Peyer's patch (tissue), 4 donors: ENCODE measurements around the gene ARHGEF3. TPM values are rescaled to one million over a fixed set of nuclear protein-coding genes. Genes with fewer than 3 reads are reported as not detected.

Experiments
- DNase-seq, 3 donors: peaks; one replicate each; pipeline ENCODE4 v3.0.0-alpha.2; 2017 to 2019
- H3K27ac ChIP-seq, 4 donors: fragments of 200-600 bp; sonication (generic); one replicate each; pipeline ENCODE4 v1.5.1; 2016 to 2019
- H3K27me3 ChIP-seq, 2 donors: fragments of 200-600 bp; sonication (generic); one replicate each; pipeline ENCODE4 v1.5.1; 2019
- H3K36me3 ChIP-seq, 3 donors: fragments of 200-600 bp; sonication (generic); one replicate each; pipeline ENCODE4 v1.5.1; 2016 to 2019
- H3K4me1 ChIP-seq, 4 donors: fragments of 200-600 bp; sonication (generic); one replicate each; pipeline ENCODE4 v1.5.1; 2016 to 2019
- H3K4me3 ChIP-seq, 4 donors: fragments of 200-600 bp; sonication (generic); 1 replicate in 3 of 4; 2 replicates in 1 of 4; pipeline ENCODE4 v1.5.1; 2016 to 2019; ENCODE audit warnings: mild to moderate bottlenecking in 1 of 4
- H3K9me3 ChIP-seq, 4 donors: fragments of 200-600 bp; sonication (generic); one replicate each; pipeline ENCODE4 v1.5.1; 2016 to 2019; ENCODE audit warnings: mild to moderate bottlenecking in 1 of 4
- POLR2A ChIP-seq, 2 donors: fragments of 450-650 bp; IDR thresholded peaks; one replicate each; pipeline ENCODE4 v1.5.1; 2017; ENCODE audit warnings: antibody characterized with exemption in 2 of 2, mild to moderate bottlenecking in 2 of 2, moderate library complexity in 2 of 2
- total RNA-seq, 4 donors: library from RNA; depleted of rRNA; stranded (reverse); fragments of >200 nt; gene quantifications; one replicate each; pipeline ENCODE4 v1.1.0, GENCODE V29; 2016
- TF ChIP-seq, protein P1 (sequence below), 6 experiments: fragments of 450-650 bp in 4 of 6; fragments of 200-600 bp in 2 of 6; sonication (generic) in 1 of 6; IDR thresholded peaks; one replicate each; pipeline ENCODE4 v1.5.1; 2017 to 2019; ENCODE audit warnings: antibody characterized with exemption in 6 of 6, mild to moderate bottlenecking in 3 of 6, moderate library complexity in 1 of 6

Gene ARHGEF3
- total RNA-seq, 4 donors from 2014 or later = 4.5 to 40.4 (median 6.2) TPM

DNA sequence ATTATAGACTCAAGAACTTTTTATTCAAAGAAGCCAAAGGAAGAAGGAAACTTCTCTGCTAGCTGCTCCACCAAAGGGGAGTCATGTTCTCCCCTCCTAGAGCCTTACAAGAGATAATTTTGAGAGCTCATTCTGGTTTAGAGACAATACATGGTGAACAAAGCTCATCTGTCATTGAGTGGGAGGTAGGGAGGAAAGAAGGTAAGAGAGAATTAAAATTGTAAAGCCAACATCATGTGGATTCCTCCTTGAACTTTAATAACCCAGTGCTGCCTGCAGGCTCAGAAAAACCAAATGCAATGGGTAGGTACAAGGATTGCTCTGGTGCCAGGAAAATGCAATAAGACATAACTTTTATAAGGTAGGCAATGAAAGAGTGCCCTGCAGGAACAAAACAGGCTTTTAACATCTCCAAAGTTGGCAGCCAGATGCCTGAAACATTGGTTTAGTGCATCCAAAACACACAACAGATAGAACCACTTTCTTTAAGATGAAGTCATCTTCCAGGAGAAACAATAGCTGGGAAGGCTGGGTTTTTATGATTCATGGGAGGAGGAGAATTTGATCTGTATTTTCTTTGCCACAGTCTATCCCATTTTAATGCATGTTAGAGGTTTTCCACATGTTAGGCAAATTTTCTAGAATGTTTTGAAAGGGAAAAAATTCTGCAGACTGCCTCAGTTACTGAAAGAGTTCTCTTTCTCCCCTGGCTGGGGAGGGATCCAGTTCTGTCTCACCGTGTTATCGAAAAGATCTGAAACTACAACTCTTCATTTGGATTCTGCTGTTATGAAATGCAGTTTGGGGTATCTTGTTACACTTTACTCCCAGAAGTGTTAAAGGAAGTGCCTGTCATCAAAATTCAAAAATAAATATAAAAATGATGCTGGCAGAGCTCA lies 11.3 kb upstream of the ARHGEF3 start:
- no peak overlapping the region for H3K4me3 ChIP-seq
- TF ChIP-seq, protein P1, sequence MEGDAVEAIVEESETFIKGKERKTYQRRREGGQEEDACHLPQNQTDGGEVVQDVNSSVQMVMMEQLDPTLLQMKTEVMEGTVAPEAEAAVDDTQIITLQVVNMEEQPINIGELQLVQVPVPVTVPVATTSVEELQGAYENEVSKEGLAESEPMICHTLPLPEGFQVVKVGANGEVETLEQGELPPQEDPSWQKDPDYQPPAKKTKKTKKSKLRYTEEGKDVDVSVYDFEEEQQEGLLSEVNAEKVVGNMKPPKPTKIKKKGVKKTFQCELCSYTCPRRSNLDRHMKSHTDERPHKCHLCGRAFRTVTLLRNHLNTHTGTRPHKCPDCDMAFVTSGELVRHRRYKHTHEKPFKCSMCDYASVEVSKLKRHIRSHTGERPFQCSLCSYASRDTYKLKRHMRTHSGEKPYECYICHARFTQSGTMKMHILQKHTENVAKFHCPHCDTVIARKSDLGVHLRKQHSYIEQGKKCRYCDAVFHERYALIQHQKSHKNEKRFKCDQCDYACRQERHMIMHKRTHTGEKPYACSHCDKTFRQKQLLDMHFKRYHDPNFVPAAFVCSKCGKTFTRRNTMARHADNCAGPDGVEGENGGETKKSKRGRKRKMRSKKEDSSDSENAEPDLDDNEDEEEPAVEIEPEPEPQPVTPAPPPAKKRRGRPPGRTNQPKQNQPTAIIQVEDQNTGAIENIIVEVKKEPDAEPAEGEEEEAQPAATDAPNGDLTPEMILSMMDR (IDR thresholded peaks at IDR 0.05) = no peak
- no peak for TF ChIP-seq POLR2A (IDR thresholded peaks at IDR 0.05)
- no peaks in the 10 kb centered on the region for H3K27me3 ChIP-seq
- H3K27ac ChIP-seq = no peak overlapping the region
- H3K9me3 ChIP-seq = no peaks in the 10 kb centered on the region
- no peaks in the 10 kb centered on the region for H3K36me3 ChIP-seq
- no peaks in the 10 kb centered on the region for H3K4me1 ChIP-seq
- DNase-seq = no peak

DNA sequence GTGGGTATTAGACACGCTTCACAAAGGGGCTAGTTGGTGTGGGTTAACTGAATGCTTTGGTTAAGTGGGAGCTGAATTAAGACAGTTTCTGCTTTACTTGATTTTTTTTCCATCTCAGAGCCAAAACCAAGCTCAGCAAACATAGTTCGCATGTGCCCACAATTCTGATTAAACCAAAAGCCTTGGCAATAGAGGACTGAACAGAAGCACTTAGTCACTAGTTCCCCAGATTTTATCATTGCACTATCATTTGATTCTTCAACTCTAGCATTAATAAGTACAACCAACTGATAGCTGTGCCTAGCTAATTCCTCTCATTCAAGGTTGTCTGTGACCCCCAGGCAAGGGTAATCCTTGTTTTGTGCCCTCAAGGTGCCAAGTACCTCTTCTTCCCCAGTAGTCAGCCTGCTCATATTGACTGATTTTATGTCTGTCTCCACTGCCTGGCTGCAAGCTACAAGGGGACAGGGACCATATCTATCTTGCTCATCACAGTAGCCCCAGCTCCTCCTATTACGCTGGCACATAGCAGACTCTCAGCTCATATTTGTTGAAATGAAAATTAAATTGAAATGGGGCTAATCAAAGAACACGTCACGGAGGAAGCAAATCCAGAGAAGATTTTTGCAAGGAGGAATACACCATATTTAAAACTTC lies 9.9 kb upstream of the ARHGEF3 start:
- DNase-seq = no peak
- Histone ChIP-seq H3K27ac (no peak overlapping the region), H3K27me3 (no peaks in the 10 kb centered on the region)

DNA sequence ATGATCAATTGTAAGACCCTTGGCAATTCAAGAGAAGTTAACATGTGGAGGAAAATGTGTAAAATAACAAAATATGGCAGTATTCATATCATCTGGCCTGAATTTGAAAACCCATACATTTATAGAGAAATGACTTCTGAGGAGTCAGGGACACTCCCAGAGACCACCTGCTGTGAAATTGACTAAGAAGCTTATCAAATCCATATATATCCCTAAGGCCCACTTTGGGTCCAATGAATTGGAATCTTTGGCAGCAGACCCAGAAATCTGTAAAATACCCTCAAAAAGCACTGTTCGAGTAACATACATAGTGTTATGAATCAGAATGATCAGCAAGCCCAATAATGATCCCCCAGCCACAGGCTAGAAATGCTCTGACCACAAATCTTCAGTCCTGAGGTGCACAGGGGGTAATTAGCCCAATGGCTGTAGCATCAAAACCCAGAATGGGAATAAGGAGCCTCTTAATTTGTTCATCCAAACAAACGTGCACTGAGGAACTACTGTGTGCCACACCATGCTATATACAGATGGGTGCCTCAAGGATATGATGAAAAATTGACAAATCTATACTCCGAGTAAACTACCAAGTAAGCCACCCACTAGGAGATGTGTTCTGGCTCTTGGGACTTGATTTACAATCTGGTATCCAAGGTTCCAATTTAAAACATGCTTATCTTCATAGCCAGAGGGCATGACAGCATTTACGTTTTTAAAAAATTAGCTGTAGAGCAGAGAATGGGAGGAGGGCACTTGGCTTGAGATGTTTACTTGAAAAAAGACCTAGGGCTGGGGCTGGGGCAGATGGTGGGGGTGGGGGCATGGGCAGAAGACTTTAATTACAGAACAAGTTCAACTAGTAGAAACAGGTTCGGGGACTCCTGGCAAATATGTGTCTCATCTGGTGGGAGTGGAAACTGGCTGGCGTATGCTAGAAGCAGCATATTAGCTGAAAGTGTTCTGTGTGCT lies 9.1 kb upstream of the ARHGEF3 start:
- Histone ChIP-seq H3K4me3 (no peak overlapping the region), H3K4me1 (no peaks in the 10 kb centered on the region), H3K36me3 (no peaks in the 10 kb centered on the region), H3K9me3 (no peaks in the 10 kb centered on the region), H3K27ac (no peak overlapping the region), H3K27me3 (no peaks in the 10 kb centered on the region)
- no peak for TF ChIP-seq POLR2A (IDR thresholded peaks at IDR 0.05)
- TF ChIP-seq, protein P1 (IDR thresholded peaks at IDR 0.05) = no peak
- no peak for DNase-seq

More for the DNA sequence above, 9.9 kb upstream of the ARHGEF3 start:
- TF ChIP-seq POLR2A (IDR thresholded peaks at IDR 0.05) = no peak
- TF ChIP-seq, protein P1 (IDR thresholded peaks at IDR 0.05) = no peak
- no peak overlapping the region for H3K4me3 ChIP-seq
- H3K4me1 ChIP-seq = no peaks in the 10 kb centered on the region
- H3K9me3 ChIP-seq = no peaks in the 10 kb centered on the region
- H3K36me3 ChIP-seq = no peaks in the 10 kb centered on the region

DNA sequence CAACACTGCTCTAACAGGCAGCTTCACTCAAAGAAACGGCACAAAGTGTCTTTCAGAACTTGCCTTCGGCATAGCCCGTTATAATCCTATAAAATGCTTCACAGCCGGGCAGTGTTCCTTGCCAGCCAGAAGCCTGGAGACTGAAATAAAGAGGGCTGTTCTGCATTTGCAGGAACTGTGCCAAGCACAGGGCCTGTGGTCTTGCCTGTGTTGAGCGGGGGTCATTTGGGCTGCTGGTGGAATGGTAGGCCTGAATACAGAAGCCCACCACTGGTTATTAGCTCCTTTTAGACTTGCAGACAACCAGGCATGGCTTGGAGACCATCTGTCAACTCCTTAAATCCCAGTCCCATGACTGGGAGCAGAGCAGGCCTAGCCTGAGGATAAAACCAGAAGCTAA lies 4.7 kb upstream of the ARHGEF3 start:
- H3K27me3 ChIP-seq = no peaks in the 10 kb centered on the region
- H3K9me3 ChIP-seq = no peaks in the 10 kb centered on the region
- H3K4me3 ChIP-seq = no peak overlapping the region
- DNase-seq = no peak
- H3K27ac ChIP-seq = no peak overlapping the region
- H3K4me1 ChIP-seq = peaks cover 0 to under 1% (median 0%) of the 10 kb centered on the region in 4 donors
- no peak for TF ChIP-seq POLR2A (IDR thresholded peaks at IDR 0.05)
- TF ChIP-seq, protein P1 (IDR thresholded peaks at IDR 0.05) = no peak
- no peaks in the 10 kb centered on the region for H3K36me3 ChIP-seq

GRCh38 chr3:56802790-56803189 lies 1.0 kb upstream of the ARHGEF3 start:
- DNase-seq = no peak
- Histone ChIP-seq H3K9me3 (no peaks in the 10 kb centered on the region), H3K27ac (no peak overlapping the region), H3K4me1 (peaks cover 0 to 12% (median 5%) of the 10 kb centered on the region in 4 donors), H3K36me3 (no peaks in the 10 kb centered on the region), H3K4me3 (no peak overlapping the region), H3K27me3 (no peaks in the 10 kb centered on the region)
- no peak for TF ChIP-seq POLR2A (IDR thresholded peaks at IDR 0.05)
- TF ChIP-seq, protein P1 (IDR thresholded peaks at IDR 0.05) = no peak
